ENCODE data around the gene CD8B. TPM values are rescaled to one million over a fixed set of nuclear protein-coding genes. Genes with fewer than 3 reads are reported as not detected.

CD8B gene
- total RNA-seq, 1 experiment from 2014 or later, result not detected

GRCh38 chr2:86783615-86784339 lies 77.9 kb downstream of the CD8B start:
- ATAC-seq, result no peak
- Histone ChIP-seq H3F3A (ENCODE audit: low read length, unreplicated experiment) (no peaks in the 10 kb centered on the region), H3K4me3 (ENCODE audit: low read length) (no peak overlapping the region), H3K27ac (ENCODE audit: low read length) (no peak overlapping the region), H2AFZ (ENCODE audit: low read length) (no peak overlapping the region), H3K9me3 (ENCODE audit: low read length) (no peaks in the 10 kb centered on the region), H3K79me2 (ENCODE audit: low read length) (no peaks in the 10 kb centered on the region), H3K4me2 (ENCODE audit: low read length) (no peak overlapping the region), H3K4me1 (ENCODE audit: insufficient read depth, low read length) (no peaks in the 10 kb centered on the region), H3K27me3 (ENCODE audit: low read length) (no peaks in the 10 kb centered on the region), H4K20me1 (ENCODE audit: low read length) (no peaks in the 10 kb centered on the region), H3K36me3 (ENCODE audit: low read depth, low read length) (no peaks in the 10 kb centered on the region), H3K9me2 (replicated peaks; ENCODE audit: low read length) (no peaks in the 10 kb centered on the region), H3K9ac (ENCODE audit: low read length) (no peak overlapping the region)
- intact Hi-C loops (cut with micrococcal nuclease), result no loop called here
- DNase-seq, result no peak
- ChIA-PET POLR2A (ENCODE audit: unreplicated experiment) (no interaction called here), CTCF (no interaction called here)
- TF ChIP-seq EZH2phosphoT487 (IDR thresholded peaks at IDR 0.05; ENCODE audit: borderline replicate concordance, low read length) (no peak), EZH2 (IDR thresholded peaks at IDR 0.05; ENCODE audit: low read length, unreplicated experiment) (no peak)
- TF ChIP-seq, protein P1, sequence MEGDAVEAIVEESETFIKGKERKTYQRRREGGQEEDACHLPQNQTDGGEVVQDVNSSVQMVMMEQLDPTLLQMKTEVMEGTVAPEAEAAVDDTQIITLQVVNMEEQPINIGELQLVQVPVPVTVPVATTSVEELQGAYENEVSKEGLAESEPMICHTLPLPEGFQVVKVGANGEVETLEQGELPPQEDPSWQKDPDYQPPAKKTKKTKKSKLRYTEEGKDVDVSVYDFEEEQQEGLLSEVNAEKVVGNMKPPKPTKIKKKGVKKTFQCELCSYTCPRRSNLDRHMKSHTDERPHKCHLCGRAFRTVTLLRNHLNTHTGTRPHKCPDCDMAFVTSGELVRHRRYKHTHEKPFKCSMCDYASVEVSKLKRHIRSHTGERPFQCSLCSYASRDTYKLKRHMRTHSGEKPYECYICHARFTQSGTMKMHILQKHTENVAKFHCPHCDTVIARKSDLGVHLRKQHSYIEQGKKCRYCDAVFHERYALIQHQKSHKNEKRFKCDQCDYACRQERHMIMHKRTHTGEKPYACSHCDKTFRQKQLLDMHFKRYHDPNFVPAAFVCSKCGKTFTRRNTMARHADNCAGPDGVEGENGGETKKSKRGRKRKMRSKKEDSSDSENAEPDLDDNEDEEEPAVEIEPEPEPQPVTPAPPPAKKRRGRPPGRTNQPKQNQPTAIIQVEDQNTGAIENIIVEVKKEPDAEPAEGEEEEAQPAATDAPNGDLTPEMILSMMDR (conservative IDR thresholded peaks at IDR 0.05; ENCODE audit: low read depth, low read length), result no peak
- BruUV-seq (replicated peaks), result no TSS peak

DNA sequence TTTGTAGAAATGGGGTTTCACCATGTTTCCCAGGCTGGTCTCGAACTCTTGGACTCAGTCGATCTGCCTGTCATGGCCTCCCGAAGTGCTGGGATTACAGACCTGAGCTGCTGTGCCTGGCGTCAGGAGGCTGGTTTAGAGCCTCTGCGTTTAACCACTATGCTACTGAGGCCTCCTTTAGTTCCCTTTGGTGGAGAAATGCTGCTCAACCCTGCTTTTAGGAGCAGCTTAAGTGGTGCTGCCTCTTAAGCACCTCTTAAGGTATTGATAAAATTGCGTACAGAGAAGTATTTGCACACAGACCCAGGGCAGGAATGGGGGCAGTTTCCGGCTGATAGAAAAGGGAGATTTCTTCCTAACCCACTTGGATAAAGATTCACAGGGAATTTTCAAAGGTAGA lies 78.9 kb downstream of the CD8B start:
- ChIA-PET CTCF (no interaction called here), POLR2A (ENCODE audit: unreplicated experiment) (no interaction called here)
- no peak for ATAC-seq
- Histone ChIP-seq H3F3A (ENCODE audit: low read length, unreplicated experiment) (no peaks in the 10 kb centered on the region), H3K9me3 (ENCODE audit: low read length) (no peaks in the 10 kb centered on the region), H3K4me1 (ENCODE audit: insufficient read depth, low read length) (no peaks in the 10 kb centered on the region), H3K4me3 (ENCODE audit: low read length) (no peak overlapping the region), H3K4me2 (ENCODE audit: low read length) (no peak overlapping the region), H3K36me3 (ENCODE audit: low read depth, low read length) (no peaks in the 10 kb centered on the region), H3K9me2 (replicated peaks; ENCODE audit: low read length) (no peaks in the 10 kb centered on the region), H3K27me3 (ENCODE audit: low read length) (no peaks in the 10 kb centered on the region), H3K79me2 (ENCODE audit: low read length) (no peaks in the 10 kb centered on the region), H2AFZ (ENCODE audit: low read length) (no peak overlapping the region), H3K9ac (ENCODE audit: low read length) (no peak overlapping the region), H4K20me1 (ENCODE audit: low read length) (no peaks in the 10 kb centered on the region), H3K27ac (ENCODE audit: low read length) (no peak overlapping the region)
- intact Hi-C loops (cut with micrococcal nuclease), result no loop called here
- TF ChIP-seq EZH2phosphoT487 (IDR thresholded peaks at IDR 0.05; ENCODE audit: borderline replicate concordance, low read length), result no peak
- TF ChIP-seq, protein P1 (conservative IDR thresholded peaks at IDR 0.05; ENCODE audit: low read depth, low read length), result no peak
- no peak for TF ChIP-seq EZH2 (IDR thresholded peaks at IDR 0.05; ENCODE audit: low read length, unreplicated experiment)
- no peak for DNase-seq
- no TSS peak for BruUV-seq (replicated peaks)

DNA sequence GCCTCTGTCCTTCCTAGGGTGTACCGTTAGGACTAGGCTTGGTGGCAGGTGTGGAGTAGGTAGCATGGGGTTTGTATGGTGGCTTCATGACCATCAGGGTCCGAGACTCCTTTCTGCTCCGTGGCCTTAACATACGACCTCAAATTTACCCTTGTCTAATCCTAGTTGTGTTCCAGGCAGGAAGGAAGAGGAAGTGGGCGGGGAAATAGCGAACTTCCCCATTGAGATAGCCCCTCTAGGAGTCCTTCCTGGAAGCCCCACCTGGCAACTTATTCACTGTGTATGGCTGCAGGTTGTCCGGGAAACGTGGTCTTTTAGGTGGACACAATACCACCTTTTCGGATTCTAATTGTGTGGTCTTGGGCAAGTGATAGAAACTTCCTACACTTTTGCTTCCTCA lies 80.3 kb downstream of the CD8B start:
- no peak overlapping the region for H2AFZ ChIP-seq (ENCODE audit: low read length)
- no peaks in the 10 kb centered on the region for H3K4me1 ChIP-seq (ENCODE audit: insufficient read depth, low read length)
- no peaks in the 10 kb centered on the region for H3K9me3 ChIP-seq (ENCODE audit: low read length)
- no TSS peak for BruUV-seq (replicated peaks)
- no peaks in the 10 kb centered on the region for H3K79me2 ChIP-seq (ENCODE audit: low read length)
- H4K20me1 ChIP-seq (ENCODE audit: low read length), result no peaks in the 10 kb centered on the region
- no peaks in the 10 kb centered on the region for H3K9me2 ChIP-seq (replicated peaks; ENCODE audit: low read length)
- DNase-seq (no peak), ATAC-seq (no peak)
- ChIA-PET POLR2A (ENCODE audit: unreplicated experiment) (no interaction called here), CTCF (no interaction called here)
- H3K4me2 ChIP-seq (ENCODE audit: low read length), result no peak overlapping the region
- TF ChIP-seq EZH2 (IDR thresholded peaks at IDR 0.05; ENCODE audit: low read length, unreplicated experiment) (no peak), EZH2phosphoT487 (IDR thresholded peaks at IDR 0.05; ENCODE audit: borderline replicate concordance, low read length) (no peak)
- TF ChIP-seq, protein P1 (conservative IDR thresholded peaks at IDR 0.05; ENCODE audit: low read depth, low read length), result no peak
- H3K27ac ChIP-seq (ENCODE audit: low read length), result no peak overlapping the region
- no peak overlapping the region for H3K4me3 ChIP-seq (ENCODE audit: low read length)
- no peaks in the 10 kb centered on the region for H3F3A ChIP-seq (ENCODE audit: low read length, unreplicated experiment)
- intact Hi-C loops (cut with micrococcal nuclease), result no loop called here
- no peak overlapping the region for H3K9ac ChIP-seq (ENCODE audit: low read length)
- no peaks in the 10 kb centered on the region for H3K27me3 ChIP-seq (ENCODE audit: low read length)
- no peaks in the 10 kb centered on the region for H3K36me3 ChIP-seq (ENCODE audit: low read depth, low read length)
